ENCODE data around the gene DYNLT2. TPM values are rescaled to one million over a fixed set of nuclear protein-coding genes. Genes with fewer than 3 reads are reported as not detected.
"Not testable (repeated sequence)": the region's sequence is repeated elsewhere in the genome, so short reads cannot be mapped to it uniquely, and the experiment has no call there.

Gene DYNLT2
- total RNA-seq, 2 experiments from 2014 or later, result 2.0 to 2.1 TPM

DNA sequence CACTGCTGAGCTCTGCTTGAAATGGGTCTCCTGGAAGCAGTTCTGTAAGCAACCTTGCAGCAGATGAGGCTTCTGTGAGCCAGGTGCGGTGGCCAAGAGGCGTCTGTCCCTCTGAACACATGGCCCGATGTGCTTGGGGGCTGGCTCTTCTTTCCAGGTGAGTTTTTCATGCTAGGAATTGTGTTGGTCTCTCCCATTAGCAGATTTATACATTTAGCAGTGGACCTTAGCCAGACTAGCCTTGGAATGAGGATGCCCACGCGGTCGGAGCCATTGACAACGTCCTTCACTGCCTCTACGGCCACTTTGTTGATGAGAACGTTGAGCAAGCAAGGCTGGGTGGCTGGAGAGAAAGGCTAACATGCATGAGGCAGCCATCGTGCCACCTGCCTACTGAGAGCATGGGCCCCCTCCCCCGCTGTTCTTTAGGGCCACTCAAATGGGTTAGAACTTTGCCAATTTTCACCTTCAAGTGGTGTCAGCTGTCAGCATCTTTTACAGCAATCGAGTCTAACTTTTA lies 33.5 kb upstream of the DYNLT2 start:
- ChIA-PET CTCF (interaction anchor here (1.1 kb wide), 1 partner anchor 29 kb away, joined by 3 read pairs; no protein-coding TSS in a partner anchor), POLR2A (no interaction called here)

- CTCF ChIA-PET, result interaction anchor here (1.1 kb wide), 1 partner anchor 29 kb away, joined by 3 read pairs; no protein-coding TSS in a partner anchor
Observed at GRCh38 chr6:169783971-169784820, 32.8 kb upstream of the DYNLT2 start.

GRCh38 chr6:169783401-169783800 lies 32.0 kb upstream of the DYNLT2 start:
- ChIA-PET CTCF (no interaction called here), POLR2A (no interaction called here)

More at GRCh38 chr6:169783971-169784820, 32.8 kb upstream of the DYNLT2 start:
- POLR2A ChIA-PET, result no interaction called here

GRCh38 chr6:169782966-169783365 lies 31.6 kb upstream of the DYNLT2 start:
- ChIA-PET CTCF (no interaction called here), POLR2A (no interaction called here)

GRCh38 chr6:169780571-169781091 lies 29.3 kb upstream of the DYNLT2 start:
- CTCF ChIA-PET, result no interaction called here
- POLR2A ChIA-PET, result no interaction called here

- ChIA-PET CTCF (no interaction called here), POLR2A (no interaction called here)
Observed at GRCh38 chr6:169779896-169780295, 28.5 kb upstream of the DYNLT2 start.

DNA sequence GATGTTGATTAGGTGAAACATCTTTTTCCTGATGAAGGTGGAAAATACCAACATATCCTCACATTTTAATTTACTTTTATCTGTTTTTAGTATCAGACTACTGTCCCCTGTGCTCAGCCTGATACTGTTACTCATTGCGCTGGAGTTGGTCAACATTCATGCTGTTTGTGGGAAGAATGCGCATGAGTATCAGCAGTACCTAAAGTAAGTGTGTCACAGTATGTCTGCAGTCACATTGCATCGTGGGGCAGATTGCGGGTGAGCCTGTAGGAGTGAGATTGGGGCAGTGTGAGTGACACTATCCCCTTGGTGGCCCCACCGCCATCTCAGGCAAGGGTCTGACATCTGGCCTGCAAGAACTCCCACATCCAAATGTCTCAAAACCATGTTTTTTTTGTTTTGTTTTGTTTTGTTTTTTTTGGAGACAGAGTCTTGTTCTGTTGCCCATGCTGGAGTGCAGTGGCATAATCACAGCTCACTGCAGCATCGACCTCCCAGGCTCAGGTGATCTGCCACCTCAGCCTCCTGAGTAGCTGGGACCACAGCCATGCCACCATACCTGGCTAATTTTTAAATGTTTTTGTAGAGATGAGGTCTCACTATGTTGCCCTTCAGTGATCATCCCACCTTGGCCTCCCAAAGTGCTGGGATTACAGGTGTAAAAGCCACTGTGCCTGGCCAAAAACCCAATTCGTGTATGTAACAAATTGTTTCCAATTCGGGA lies 27.9 kb upstream of the DYNLT2 start:
- ChIA-PET POLR2A (no interaction called here), CTCF (no interaction called here)

DNA sequence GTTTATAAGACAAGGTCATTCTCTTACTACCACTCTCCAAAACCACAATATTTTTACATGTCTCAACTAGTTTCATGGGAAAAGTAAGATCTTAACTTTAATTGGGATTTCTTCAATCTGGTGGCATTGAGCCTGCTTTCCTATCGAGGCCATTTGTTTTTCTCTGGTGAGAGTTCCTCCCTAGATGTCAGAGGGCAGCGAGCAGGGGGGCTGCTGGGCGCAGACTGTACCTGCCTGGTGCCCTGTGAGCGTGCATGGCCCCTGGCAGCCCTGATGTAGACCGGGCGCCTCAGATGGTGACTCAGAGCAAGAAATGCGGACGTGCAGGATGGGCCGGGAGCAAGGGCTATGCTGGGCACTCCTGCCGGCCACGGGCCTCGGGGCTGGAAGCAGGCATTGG lies 27.3 kb upstream of the DYNLT2 start:
- POLR2A ChIA-PET, result no interaction called here
- CTCF ChIA-PET, result no interaction called here

DNA sequence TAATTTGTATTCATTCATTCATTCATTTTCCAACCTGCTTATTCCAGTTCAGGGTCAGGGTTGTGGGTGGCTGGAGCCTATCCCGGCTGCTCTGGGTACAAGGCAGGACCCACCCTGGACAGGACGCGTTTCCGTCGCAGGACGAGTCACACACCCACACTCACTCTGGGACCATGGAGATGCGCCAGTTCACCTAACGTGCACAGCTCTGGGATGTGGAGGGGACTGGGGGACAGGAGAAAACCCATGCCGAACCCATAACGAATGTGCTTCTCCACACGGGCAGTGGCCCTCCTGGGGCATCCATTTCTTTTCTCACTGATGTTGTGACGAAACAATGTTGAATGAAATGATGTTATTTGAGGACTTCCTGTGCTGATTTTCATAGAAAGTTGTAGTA lies 26.5 kb upstream of the DYNLT2 start:
- ChIA-PET CTCF (no interaction called here), POLR2A (no interaction called here)

- CTCF ChIA-PET, result no interaction called here
- POLR2A ChIA-PET, result no interaction called here
Observed at GRCh38 chr6:169776379-169776778, 25.0 kb upstream of the DYNLT2 start.

DNA sequence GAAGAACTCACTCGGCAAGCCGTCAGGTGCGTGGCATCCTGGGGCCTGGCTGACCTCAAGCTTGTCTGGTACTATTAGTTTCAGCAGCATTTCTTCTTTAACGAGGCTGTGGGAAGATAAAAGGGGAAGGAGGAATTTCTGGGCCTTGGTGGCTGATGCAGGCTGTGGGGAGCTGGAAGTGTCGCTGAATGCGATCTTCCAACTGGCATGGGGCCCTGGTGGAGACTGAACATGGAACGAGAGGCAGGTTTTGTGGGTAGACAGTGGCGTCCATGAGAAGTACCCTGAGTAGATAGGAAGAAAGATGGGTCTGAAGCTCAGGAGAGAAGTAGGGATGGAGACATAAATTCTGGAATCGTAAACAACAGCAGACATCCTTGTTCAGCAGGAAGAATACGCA lies 23.9 kb upstream of the DYNLT2 start:
- ChIA-PET POLR2A (no interaction called here), CTCF (no interaction called here)

- CTCF ChIA-PET, result interaction anchor here (1.3 kb wide), 1 partner anchor 57 kb away, joined by 3 read pairs; no protein-coding TSS in a partner anchor
- POLR2A ChIA-PET, result no interaction called here
Observed at GRCh38 chr6:169774347-169774746, 23.0 kb upstream of the DYNLT2 start.

DNA sequence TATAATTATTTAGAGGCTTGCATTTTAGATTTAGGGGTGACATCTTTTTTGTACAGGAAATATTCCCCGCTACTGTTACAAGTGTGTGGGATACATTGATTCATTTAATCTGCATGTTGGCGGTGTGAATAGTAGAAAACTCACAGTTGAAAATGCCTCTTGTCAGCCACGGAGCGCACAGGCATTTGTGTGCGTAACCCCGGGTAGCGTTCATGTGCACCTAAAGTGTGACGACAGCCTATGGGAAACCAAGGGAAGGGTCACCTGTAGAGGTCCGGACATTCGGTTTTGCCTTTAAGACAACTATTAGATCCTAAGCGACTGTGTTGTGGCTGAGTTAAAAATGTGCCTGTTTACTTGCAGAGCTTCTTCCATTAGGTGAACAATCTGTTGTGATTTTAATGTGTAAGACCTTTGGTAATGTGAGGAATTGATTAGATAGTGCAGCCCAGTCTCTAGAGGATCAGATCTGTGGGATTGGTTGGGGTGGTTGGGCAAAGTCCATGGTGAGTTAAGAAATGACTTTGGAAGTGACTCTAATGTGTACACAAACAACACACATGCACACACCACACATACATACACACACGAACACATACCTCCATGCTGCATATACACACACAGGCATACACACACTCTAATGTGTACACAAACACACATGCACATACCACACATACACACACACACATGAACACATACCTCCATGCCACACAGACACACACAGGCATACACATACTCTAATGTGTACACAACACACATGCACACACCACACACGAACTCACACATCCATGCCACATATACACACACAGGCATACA lies 15.8 kb upstream of the DYNLT2 start:
- ChIA-PET POLR2A (no interaction called here), CTCF (no interaction called here)

- ChIA-PET CTCF (no interaction called here), POLR2A (no interaction called here)
Observed at GRCh38 chr6:169766232-169766631, 14.9 kb upstream of the DYNLT2 start.

- POLR2A ChIA-PET, CTCF ChIA-PET: not testable (repeated sequence)
Observed at GRCh38 chr6:169765789-169766188, 14.4 kb upstream of the DYNLT2 start.

- POLR2A ChIA-PET, result interaction anchor here (0.6 kb wide), 1 partner anchor 49 kb away, joined by 4 read pairs; no protein-coding TSS in a partner anchor
Observed at GRCh38 chr6:169763881-169764280, 12.5 kb upstream of the DYNLT2 start.

GRCh38 chr6:169763308-169763707 lies 11.9 kb upstream of the DYNLT2 start:
- CTCF ChIA-PET, result no interaction called here
- POLR2A ChIA-PET, result interaction anchor here (0.6 kb wide), 1 partner anchor 48 kb away, joined by 4 read pairs; no protein-coding TSS in a partner anchor

More at GRCh38 chr6:169763881-169764280, 12.5 kb upstream of the DYNLT2 start:
- CTCF ChIA-PET, result interaction anchor here (0.6 kb wide), 1 partner anchor 9 kb away, joined by 5 read pairs; no protein-coding TSS in a partner anchor

DNA sequence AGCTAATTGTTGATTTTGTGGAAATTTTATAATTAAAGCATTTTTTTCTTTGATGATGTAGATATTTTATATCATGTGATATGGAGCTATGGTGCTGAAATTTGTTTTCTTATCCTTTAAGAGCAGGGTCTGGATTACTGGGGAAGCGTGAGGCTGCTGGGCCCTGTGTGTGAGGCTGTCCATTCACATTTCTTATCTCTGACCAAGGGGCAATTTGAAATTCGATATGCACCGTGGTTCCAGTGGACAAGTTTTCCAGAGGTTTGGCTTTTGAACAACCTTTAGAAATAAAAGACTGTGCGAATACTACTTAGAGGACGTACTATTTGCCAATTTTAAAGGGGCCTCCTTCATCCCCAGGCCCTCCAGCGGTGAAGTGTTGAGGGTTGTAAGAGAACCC lies 3.8 kb upstream of the DYNLT2 start:
- POLR2A ChIA-PET, result no interaction called here
- CTCF ChIA-PET, result interaction anchor here (1.4 kb wide), 1 partner anchor 29 kb away, joined by 3 read pairs; no protein-coding TSS in a partner anchor

DNA sequence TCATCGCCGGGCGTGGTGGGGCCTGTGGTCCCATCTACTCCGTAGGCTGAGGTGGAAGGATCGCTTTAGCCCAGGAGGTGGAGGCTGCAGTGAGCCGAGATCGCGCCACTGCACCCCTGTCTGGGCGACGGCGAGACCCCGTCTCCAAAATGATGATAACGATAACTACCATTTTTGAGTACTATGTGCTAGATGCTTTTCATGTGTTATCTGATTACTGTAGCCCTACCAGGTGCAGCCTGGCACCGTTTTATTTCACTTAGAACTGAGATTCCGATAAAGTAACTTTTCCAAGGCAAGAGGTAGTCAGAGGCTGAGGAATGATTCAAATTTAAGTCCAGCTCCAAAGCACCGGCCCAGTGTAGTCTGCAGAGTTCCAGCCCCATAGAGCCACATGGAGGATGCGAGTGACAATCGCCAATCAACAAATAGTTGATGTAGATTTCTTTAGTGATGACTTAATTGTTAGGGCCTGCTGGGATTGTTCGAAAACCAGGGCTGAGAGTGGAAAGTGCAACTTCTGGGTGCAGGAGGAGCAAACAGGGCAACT lies 777 bp upstream of the DYNLT2 start:
- POLR2A ChIA-PET, result interaction anchor here (0.6 to 3.1 kb wide), 6 partner anchors 28 to 802 kb away, joined by 3 to 35 read pairs (median 4); partner anchors contain the start of genes C6orf120, PHF10, TBP and WDR27
- CTCF ChIA-PET, result no interaction called here
